Measurements from ENCODE around the gene DNAJC3. TPM values are rescaled to one million over a fixed set of nuclear protein-coding genes. Genes with fewer than 3 reads are reported as not detected.
"Not testable (repeated sequence)": the region's sequence is repeated elsewhere in the genome, so short reads cannot be mapped to it uniquely, and the experiment has no call there.

DNAJC3 gene
- total RNA-seq, 1 donor from 2014 or later, result 18.3 TPM

GRCh38 chr13:95771905-95772304 lies 95.0 kb downstream of the DNAJC3 start:
- H3K4me3 Mint-ChIP-seq, result no peak overlapping the region
- DNase-seq (ENCODE audit: low read depth, low spot score), result no peak
- TF ChIP-seq CTCF (conservative IDR thresholded peaks at IDR 0.05), result no peak

GRCh38 chr13:95779522-95779921 lies 102.6 kb downstream of the DNAJC3 start:
- Mint-ChIP-seq H3K4me1 (no peaks in the 10 kb centered on the region), H3K36me3 (ENCODE audit: low read depth) (peaks cover 17% of the 10 kb centered on the region), H3K27ac (ENCODE audit: unreplicated experiment) (no peak overlapping the region), H3K4me3 (no peak overlapping the region), H3K9me3 (peaks cover 7% of the 10 kb centered on the region), H3K27me3 (ENCODE audit: low read depth) (no peaks in the 10 kb centered on the region)
- TF ChIP-seq CTCF (conservative IDR thresholded peaks at IDR 0.05), result no peak
- no peak for DNase-seq (ENCODE audit: low read depth, low spot score)

More at GRCh38 chr13:95771905-95772304, 95.0 kb downstream of the DNAJC3 start:
- Mint-ChIP-seq H3K9me3 (peaks cover 3% of the 10 kb centered on the region), H3K36me3 (ENCODE audit: low read depth) (peaks cover 7% of the 10 kb centered on the region), H3K27me3 (ENCODE audit: low read depth) (no peaks in the 10 kb centered on the region), H3K27ac (ENCODE audit: unreplicated experiment) (no peak overlapping the region), H3K4me1 (no peaks in the 10 kb centered on the region)

- H3K9me3 Mint-ChIP-seq, result peaks cover 7% of the 10 kb centered on the region
- DNase-seq (ENCODE audit: low read depth, low spot score), result no peak
- no peaks in the 10 kb centered on the region for H3K4me1 Mint-ChIP-seq
- peaks cover 19% of the 10 kb centered on the region for H3K36me3 Mint-ChIP-seq (ENCODE audit: low read depth)
- no peak overlapping the region for H3K27ac Mint-ChIP-seq (ENCODE audit: unreplicated experiment)
- TF ChIP-seq CTCF (conservative IDR thresholded peaks at IDR 0.05), result no peak
- no peaks in the 10 kb centered on the region for H3K27me3 Mint-ChIP-seq (ENCODE audit: low read depth)
- H3K4me3 Mint-ChIP-seq, result no peak overlapping the region
These were observed 104.1 kb downstream of the DNAJC3 start for GRCh38 chr13:95781016-95781415.

GRCh38 chr13:95781940-95782339 lies 105.0 kb downstream of the DNAJC3 start:
- not testable (repeated sequence) for H3K4me3 Mint-ChIP-seq; H3K27ac Mint-ChIP-seq (ENCODE audit: unreplicated experiment); H3K9me3 Mint-ChIP-seq; H3K27me3 Mint-ChIP-seq (ENCODE audit: low read depth); DNase-seq (ENCODE audit: low read depth, low spot score); H3K4me1 Mint-ChIP-seq
- H3K36me3 Mint-ChIP-seq (ENCODE audit: low read depth), result peaks cover 19% of the 10 kb centered on the region

DNA sequence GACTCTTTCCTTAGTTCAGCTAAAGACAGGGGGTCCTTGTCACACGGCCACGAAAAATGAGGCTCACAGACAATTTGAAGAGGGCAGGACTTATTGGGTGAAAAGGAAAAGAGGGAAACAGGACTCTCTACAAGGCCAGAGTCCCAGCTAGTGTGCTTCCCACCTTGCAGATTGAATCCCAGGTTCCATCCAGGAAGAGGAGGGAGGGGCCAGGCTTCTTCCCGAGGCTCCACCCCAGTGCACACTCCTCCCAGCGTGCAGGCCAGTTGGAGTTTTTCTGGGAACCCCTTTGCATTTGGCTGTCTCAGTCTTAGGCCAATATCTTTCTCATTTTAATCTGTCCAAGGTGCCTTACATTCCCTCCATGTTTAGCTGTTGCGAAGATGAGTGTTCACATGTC lies 106.8 kb downstream of the DNAJC3 start:
- H3K4me3 Mint-ChIP-seq, result no peak overlapping the region
- no peaks in the 10 kb centered on the region for H3K27me3 Mint-ChIP-seq (ENCODE audit: low read depth)
- no peaks in the 10 kb centered on the region for H3K4me1 Mint-ChIP-seq
- no peak for DNase-seq (ENCODE audit: low read depth, low spot score)
- peaks cover 27% of the 10 kb centered on the region for H3K36me3 Mint-ChIP-seq (ENCODE audit: low read depth)
- H3K27ac Mint-ChIP-seq (ENCODE audit: unreplicated experiment), result no peak overlapping the region
- peaks cover 7% of the 10 kb centered on the region for H3K9me3 Mint-ChIP-seq
- no peak for TF ChIP-seq CTCF (conservative IDR thresholded peaks at IDR 0.05)

DNA sequence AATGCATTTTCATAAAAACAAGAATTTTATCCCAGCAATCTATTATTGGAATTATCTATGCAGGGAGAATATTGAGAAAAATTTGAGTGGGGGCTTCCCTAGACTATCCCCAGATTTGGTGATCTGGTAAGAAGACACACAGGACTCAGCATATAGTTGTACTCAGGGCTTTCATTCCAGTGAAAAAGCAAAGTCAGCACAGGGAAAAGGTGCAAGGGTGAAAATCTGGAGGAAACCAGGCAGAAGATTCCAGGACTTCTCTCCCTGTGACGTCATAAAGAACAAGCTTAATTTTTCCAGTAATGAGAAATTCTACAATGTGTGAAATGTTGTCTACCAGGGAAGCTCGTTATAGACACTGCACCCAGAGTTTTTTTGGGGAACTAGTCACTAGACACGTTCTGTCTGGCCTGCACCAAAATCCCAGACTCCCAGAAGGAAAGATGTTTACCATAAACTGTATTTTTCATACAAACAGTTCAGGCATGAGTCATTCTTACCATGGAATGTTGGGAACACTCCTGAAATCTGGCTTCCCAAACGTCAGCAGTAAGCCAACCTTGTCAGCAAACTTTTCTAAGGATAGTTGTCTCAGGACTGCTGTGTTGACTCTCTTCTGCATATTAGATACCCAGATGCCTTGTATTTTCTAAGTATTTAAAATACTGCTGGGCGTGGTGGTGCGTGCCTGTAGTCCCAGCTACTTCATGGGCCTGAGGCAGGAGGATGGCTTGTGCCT lies 107.4 kb downstream of the DNAJC3 start:
- H3K27me3 Mint-ChIP-seq (ENCODE audit: low read depth), result no peaks in the 10 kb centered on the region
- peak overlapping the region; percentile 19 for H3K27ac Mint-ChIP-seq (ENCODE audit: unreplicated experiment)
- DNase-seq (ENCODE audit: low read depth, low spot score), result no peak
- H3K36me3 Mint-ChIP-seq (ENCODE audit: low read depth), result peaks cover 33% of the 10 kb centered on the region
- H3K9me3 Mint-ChIP-seq, result peaks cover 10% of the 10 kb centered on the region
- H3K4me3 Mint-ChIP-seq, result no peak overlapping the region
- H3K4me1 Mint-ChIP-seq, result no peaks in the 10 kb centered on the region
- no peak for TF ChIP-seq CTCF (conservative IDR thresholded peaks at IDR 0.05)
